ENCODE data around the gene TSPAN5. TPM values are rescaled to one million over a fixed set of nuclear protein-coding genes. Genes with fewer than 3 reads are reported as not detected.

TSPAN5 gene
- polyA plus RNA-seq, 1 of the 3 experiments (the other 2 are of a cell fraction) = 38.6 TPM

- TF ChIP-seq TEAD4 (IDR thresholded peaks at IDR 0.05; ENCODE audit: borderline replicate concordance, insufficient read depth) = no peak
Measured at GRCh38 chr4:98615991-98616390, 42.4 kb downstream of the TSPAN5 start (continued).

- Histone ChIP-seq H3K4me3 (ENCODE audit: low read depth in 2 of 2, low read length in 1 of 2) (no peak overlapping the region), H3K27me3 (ENCODE audit: insufficient read depth) (no peaks in the 10 kb centered on the region), H3K36me3 (replicated peaks in 1 of 2; ENCODE audit: control insufficient read depth in 1 of 2, insufficient read depth in 2 of 2, low read length in 1 of 2) (no peaks in the 10 kb centered on the region), H3K4me2 (no peak overlapping the region; the same call in none of the 2 replicates), H3K9me3 (no peaks in the 10 kb centered on the region), H4K20me1 (ENCODE audit: insufficient read depth) (peaks cover 64% of the 10 kb centered on the region), H3K4me1 (ENCODE audit: control insufficient read depth in 1 of 2, insufficient read depth in 2 of 2, low read depth in 1 of 2, low read length in 1 of 2) (peaks cover 33 to 42% of the 10 kb centered on the region in 2 experiments), H3F3A (replicated peaks; ENCODE audit: insufficient read depth) (no peaks in the 10 kb centered on the region), H3K27ac (ENCODE audit: low read depth in 2 of 2, low read length in 1 of 2) (peak overlapping the region in 1 of 2 experiments; percentile 47; a peak in 1 of 4 replicates), H3K9ac (no peak overlapping the region), H2AFZ (ENCODE audit: low read depth) (no peak overlapping the region), H3K9me2 (no peaks in the 10 kb centered on the region), H3K79me2 (ENCODE audit: insufficient read depth) (peaks cover 100% of the 10 kb centered on the region)
- CTCF ChIA-PET = interaction anchor here (1.2 kb wide), 1 partner anchor 33 kb away, joined by 3 read pairs; no protein-coding TSS in a partner anchor
- POLR2A ChIA-PET = no interaction called here
- 60% methylated on average over 4 of the region's 4 CpGs for WGBS (ENCODE audit: low lambda C conversion rate)
- DNase-seq = no peak
- TF ChIP-seq EP300 (IDR thresholded peaks at IDR 0.05; ENCODE audit: borderline replicate concordance in 1 of 2, low read depth in 1 of 2, low read length in 1 of 2) (0 out of 4 replicates have a peak, but pooled peaks of 1 of the 2 experiments have one; percentile 12), TAF1 (IDR thresholded peaks at IDR 0.05; ENCODE audit: borderline replicate concordance, low read depth, low read length) (no peak), EZH2phosphoT487 (IDR thresholded peaks at IDR 0.05; ENCODE audit: borderline replicate concordance, low read depth) (no peak), PBX3 (IDR thresholded peaks at IDR 0.05) (peak; percentile 83), TCF12 (IDR thresholded peaks at IDR 0.05) (peak; percentile 79), GATA2 (CRISPR knock-in tag; IDR thresholded peaks at IDR 0.05) (no peak), JUND (IDR thresholded peaks at IDR 0.05) (peak; percentile 25; the same call in 1 of the 2 replicates)
Measured at GRCh38 chr4:98614662-98615061, 43.7 kb downstream of the TSPAN5 start.

- no peaks in the 10 kb centered on the region for H3K27me3 ChIP-seq (ENCODE audit: insufficient read depth)
- no peak overlapping the region; the same call in 1 of the 2 replicates for H3K4me2 ChIP-seq
- H3K9me2 ChIP-seq = no peaks in the 10 kb centered on the region
- POLR2A ChIA-PET = no interaction called here
- H3K79me2 ChIP-seq (ENCODE audit: insufficient read depth) = peaks cover 100% of the 10 kb centered on the region
- no peak overlapping the region for H3K4me3 ChIP-seq (ENCODE audit: low read depth in 2 of 2, low read length in 1 of 2)
- no peak for DNase-seq
- H3K4me1 ChIP-seq (ENCODE audit: control insufficient read depth in 1 of 2, insufficient read depth in 2 of 2, low read depth in 1 of 2, low read length in 1 of 2) = peaks cover 33 to 36% of the 10 kb centered on the region in 2 experiments
- H3K36me3 ChIP-seq (replicated peaks in 1 of 2; ENCODE audit: control insufficient read depth in 1 of 2, insufficient read depth in 2 of 2, low read length in 1 of 2) = no peaks in the 10 kb centered on the region
- peak overlapping the region in 1 of 2 experiments; percentile 47; a peak in 2 of 4 replicates for H3K27ac ChIP-seq (ENCODE audit: low read depth in 2 of 2, low read length in 1 of 2)
- 87% methylated on average over 3 of the region's 3 CpGs for WGBS (ENCODE audit: low lambda C conversion rate)
- H3K9ac ChIP-seq = no peak overlapping the region
- no peaks in the 10 kb centered on the region for H3F3A ChIP-seq (replicated peaks; ENCODE audit: insufficient read depth)
- no peak overlapping the region for H2AFZ ChIP-seq (ENCODE audit: low read depth)
- CTCF ChIA-PET = interaction anchor here (1.2 kb wide), 1 partner anchor 33 kb away, joined by 3 read pairs; no protein-coding TSS in a partner anchor
- no peaks in the 10 kb centered on the region for H3K9me3 ChIP-seq
- H4K20me1 ChIP-seq (ENCODE audit: insufficient read depth) = peaks cover 69% of the 10 kb centered on the region
- TF ChIP-seq MAX (IDR thresholded peaks at IDR 0.05; ENCODE audit: low read depth) = no peak
Measured at GRCh38 chr4:98614094-98614493, 44.3 kb downstream of the TSPAN5 start.

All from SK-N-SH (cell line).